NCI-H146 treated with DMSO at 0.1 percent for 48 hours (cell line): ENCODE results near the gene UBE2M.
"Not testable (repeated sequence)": the region's sequence is repeated elsewhere in the genome, so short reads cannot be mapped to it uniquely, and the experiment has no call there.

Experiments used
- DNase-seq: peaks from one replicate; lab custom pipeline; 2025; ENCODE audit not compliant: unreplicated experiment; lab: John Stamatoyannopoulos, UW

The UBE2M gene

DNA sequence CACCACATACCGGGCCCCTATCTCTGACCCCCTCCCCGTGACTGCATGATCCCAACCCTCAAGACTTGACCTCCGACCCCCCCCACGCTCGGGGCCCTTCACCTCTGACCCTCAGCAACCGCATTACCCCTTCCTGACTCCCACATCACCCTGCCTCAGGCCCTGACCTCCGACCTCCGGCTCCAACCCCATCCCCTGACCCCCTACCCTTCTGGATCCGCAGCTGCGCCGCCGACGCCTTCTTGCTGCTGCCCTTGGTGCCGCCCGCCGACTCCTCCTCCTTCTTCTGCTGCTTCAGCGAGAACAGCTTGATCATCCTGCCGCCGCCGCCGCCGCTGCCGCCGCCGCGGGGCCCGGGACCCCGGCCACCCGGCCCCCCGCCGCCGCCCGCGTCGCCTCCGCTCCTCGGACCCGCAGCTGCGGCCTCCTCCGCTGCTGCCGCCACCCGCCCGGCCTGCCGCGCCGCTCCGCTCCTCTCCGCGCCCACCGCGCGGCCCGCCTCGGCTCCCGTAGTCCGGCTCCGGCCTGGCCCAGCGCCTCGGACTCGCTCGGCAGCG lies at the start of gene UBE2M:
Gene UBE2M, minus strand, starts transcription at position 546 of the 557 bp plus-strand sequence. Its CDS starts 230 bp downstream, at position 316.
- DNase-seq, result no peak

DNA sequence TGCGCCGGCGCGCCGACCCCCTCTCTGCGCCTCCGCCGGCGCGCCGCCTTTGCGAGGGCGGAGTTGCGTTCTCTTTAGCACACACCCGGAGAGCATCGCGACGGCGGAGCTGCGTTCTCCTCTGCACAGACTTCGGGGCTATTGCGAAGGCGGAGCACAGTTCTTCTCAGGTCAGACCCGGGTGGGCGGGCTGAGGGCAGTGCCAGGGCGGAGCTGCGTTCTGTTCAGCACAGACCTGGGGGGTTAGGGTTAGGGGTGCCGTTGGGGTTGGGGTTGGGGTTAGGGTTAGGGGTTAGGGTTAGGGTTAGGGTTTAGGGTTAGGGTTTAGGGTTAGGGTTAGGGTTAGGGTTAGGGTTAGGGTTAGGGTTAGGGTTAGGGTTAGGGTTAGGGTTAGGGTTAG lies 48.8 kb upstream of the UBE2M start:
- DNase-seq, result not testable (repeated sequence)

DNA sequence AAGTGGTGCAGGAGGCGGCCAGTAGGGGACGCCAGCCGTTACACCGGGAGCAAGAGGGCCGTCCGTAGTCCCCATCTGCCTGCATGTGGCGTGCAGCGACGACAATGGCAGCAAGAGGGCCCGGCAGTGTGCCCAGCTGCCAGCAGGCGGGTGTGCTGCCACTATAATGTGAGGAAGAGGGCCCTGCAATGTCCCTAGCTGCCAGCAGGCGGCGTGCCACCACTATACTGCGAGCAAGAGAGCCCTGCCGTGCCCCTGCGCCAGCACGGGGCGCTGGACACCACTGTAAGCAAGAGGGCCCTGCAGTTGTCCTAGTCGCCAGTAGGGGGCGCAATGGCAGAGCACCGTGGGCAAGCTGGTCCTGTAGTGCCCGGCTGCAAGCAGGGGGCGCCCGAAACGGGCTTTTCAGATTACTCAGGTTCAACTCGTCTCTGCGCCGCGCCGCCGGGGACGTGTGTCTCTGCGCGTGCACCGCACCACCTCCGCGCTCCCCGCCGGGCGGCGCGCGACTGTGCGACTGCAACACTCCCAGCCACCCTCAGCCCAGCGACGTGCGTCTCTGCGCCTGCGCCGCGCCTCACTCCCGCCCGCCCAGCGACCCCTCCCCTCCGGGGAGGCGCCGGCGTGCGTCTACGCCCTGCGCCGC lies 48.0 kb upstream of the UBE2M start:
- not testable (repeated sequence) for DNase-seq

DNA sequence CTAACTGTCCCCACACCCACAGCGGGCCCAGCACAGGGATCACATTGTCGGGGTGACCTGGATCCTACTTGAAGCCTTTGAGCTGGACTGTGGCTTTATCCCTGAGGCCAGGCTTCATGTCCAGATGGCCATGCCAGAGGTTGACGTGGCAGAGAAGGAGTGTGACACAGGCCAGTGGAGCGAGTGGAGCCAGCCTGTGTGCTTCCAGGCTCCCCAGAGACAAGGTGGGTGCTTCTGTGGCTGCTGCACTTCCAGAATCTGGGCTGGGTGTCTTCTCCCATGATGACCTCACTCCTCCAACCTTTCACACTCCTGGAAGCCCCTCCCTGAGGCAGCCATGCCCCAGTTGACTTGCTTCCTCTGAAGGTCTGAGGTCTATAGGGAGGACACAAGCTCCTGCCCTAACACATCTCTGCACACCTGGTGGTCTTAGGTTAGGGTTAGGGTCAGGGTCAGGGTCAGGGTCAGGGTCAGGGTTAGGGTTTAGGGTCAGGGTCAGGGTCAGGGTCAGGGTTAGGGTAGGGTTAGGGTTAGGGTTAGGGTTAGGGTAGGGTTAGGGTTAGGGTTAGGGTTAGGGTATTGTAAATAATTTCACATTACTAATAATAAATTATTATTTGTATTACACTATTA lies 27.8 kb upstream of the UBE2M start:
- DNase-seq, result no peak

DNA sequence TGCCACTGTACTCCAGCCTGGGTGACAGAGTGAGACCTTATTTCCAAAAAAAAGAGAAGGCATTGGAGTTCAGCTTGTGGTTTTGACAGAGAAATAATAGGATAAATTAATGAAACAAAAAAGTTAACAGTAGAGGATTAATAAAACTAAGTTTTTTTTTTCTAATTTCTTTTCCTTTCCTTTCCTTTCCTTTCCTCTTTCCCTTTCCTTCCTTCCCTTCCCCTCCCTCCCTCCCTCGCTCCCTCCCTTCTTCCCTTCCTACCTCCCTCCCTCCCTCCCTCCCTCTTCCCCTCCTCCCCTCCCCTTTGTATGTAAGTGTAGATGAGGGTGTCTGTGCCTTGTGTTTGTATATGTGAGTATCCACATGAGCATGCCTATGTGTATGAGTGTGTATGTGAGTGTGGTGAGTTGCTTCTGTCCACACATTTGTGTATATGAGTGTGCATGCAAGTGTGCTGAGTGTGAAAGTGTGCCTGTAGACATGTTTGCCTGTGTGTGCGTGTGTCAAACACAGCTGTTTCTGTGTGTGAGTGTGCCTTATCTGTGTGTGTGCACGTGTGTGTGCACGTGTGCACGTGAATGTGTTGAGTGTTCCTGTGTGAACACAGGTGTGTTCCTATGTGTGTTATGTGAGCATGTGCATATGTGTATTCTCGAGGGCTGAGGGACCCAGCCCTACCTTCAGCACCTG lies 27.2 kb upstream of the UBE2M start:
- no peak for DNase-seq

DNA sequence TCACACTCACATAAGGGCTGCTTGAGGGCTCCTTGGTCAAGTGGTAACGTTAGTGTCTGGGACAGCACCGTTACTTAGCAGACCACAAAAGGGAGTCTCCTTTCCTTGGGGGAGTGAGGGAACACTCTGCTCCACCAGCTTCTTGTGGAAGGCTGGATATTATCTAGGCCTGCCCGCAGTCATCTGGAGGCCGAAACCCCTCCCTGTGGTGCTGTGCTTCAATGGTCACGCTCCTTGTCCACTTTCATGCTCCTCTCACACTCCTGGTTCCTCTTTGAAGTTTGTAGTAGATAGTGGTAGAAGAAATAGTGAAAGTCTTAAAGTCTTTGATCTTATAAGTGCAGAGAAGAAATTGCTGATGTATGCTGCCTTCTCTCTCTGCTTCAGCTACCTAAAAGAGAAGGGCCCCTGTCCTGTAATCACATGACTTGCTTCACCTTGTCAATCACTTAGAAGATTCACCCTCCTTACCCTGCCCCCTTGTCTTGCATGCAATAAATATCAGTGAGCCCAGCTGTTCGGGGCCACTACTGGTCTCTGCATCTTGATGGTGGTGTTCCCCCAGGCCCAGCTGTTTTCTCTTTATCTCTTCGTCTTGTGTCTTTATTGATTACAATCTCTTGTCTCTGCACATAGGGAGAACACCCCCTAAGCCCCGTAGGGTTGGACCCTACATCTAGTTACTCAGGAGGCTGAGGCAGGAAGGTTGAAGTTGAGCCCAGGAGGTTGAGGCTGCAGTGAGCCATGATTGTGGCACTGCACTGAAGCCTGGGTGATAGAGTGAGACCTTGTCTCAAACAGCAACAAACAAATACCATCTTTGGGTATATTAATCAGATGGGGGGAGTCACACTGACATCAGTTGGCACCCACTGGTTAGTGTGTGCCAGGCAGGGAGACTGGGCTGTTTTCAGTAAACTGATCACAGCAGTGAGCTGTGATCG lies 26.4 kb upstream of the UBE2M start:
- DNase-seq, result no peak

DNA sequence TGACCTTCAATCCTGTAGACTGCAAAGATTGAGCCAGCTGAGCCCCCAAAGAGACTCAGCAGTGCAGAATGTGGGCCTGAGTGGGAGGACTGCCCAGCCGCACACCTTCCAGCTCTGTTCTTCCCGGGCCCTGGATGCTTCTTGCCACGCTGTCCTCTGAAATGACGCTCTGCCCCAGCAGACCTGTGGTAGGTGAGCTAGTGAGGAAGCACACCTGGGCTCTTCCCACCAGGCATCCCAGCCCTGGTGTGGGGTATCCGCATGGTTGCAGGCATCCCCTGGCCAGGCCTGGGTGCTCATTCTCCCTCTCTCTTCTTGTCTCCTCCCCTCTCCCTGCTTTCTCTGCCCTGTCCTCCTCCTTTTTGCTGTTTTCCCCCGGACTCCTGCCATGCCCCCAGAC lies 24.6 kb upstream of the UBE2M start:
- no peak for DNase-seq

DNA sequence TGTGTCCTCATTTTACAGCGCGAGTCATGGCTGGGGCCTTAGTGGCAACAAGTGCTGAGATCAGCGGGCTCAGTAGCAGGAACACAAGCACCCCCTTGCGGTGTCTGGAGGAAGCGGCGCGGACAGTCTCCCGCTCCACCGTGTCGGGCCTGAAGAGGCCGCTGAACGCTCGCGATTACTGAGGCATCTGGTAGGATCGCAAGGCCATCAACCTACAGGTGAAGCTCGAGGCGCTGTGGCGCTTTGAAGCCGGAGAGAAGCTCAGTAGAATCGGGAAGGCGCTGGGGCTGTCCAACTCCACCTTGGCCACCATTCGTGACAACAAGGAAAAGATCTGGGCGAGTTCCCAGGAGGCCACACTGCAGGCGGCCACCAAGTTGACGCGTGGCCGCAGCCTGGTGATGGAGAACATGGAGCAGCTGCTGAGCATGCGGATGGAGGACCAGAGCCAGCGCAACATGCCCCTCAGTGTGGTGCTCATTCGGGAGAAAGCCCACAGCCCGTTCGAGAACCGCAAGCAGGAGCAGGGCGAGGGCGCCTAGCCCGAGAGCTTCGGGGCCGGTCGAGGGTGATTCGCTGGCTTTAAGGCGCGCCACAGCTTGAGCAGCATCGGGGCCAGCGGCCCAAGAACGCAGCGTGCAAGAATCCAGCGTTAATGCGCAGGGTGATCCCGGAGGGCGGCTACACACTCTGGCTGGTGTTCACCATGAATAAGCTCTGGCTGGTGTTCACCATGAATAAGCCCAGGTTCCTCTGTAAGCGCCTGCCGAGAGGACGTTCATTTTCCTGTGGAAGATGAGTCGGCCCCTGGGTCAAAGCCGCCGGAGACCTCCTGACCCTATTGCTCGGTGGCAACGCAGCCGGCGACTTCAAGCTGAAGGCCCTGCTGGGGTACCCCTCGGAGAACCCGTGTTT lies 23.1 kb upstream of the UBE2M start:
- DNase-seq, result no peak

DNA sequence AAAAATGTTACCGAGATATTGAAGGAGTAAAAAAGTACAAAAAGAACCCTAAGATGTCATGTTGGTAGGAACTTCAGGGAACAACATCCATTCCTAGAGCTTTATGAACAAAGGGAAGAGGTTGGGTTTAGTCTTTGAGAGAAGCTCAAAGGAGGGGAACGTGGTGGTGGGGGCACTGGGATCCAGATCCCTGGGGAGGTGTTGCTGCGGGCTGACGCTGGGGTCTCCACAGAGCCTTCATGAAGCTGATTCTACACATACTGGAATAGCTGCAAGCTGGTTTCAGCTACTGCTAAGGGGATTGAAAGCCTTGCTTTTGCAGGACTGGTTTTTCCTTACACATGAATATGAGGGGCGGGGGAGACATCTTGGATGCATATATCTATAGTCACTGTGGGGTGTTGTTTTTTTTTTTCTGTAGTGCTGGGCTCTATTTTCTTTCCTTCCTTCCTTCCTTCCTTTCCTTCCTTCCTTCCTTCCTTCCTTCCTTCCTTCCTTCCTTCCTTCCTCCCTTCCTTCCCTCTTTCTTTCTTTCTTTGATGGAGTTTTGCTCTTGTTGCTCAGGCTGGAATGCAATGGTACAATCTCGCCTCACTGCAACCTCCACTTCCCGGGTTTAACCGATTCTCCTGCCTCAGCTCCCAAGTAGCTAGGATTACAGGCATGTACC lies 21.2 kb upstream of the UBE2M start:
- DNase-seq, result no peak

DNA sequence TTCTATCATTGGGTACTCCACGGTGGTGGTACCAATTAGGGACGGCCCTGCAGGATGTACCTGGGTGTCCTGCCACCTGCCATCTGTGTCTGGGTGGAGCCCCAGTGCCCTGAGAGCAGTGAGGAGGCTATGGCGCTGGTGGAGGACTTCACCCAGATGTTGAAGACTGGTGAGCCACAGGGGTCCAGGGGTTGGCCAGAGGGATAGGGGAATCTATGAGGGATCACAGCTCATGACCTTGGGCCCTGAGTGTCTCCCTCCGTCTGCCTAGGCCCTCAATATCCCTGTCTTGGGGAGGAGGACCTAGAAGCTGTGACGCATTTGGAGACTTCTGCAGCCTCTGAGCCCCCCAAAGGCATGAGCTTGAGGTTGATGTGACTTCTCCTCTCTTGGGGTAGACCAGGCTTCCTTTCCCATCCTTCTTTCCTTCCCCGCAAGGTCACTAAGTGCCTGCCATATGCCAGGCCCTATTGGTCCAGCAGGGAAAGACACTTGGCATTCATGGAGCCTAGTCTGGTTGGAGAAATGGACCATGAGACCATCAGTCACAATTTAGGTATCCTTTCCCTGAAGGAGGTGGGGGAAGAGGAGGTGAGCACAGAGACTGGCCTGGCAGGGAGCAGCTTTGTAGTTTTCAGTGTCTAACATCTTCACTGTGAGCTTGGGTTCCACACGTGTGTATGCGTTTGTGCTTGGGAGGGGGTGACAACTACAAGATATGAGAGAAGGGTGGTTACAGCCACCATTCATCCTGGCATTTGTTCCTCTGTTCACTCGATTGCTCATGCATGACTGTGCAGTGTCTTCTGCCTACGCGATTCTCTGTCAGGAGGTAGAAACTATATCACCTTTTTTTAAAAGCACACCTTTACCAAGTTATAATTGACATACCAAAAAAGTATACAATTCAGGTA lies 19.9 kb upstream of the UBE2M start:
- DNase-seq, result no peak

DNA sequence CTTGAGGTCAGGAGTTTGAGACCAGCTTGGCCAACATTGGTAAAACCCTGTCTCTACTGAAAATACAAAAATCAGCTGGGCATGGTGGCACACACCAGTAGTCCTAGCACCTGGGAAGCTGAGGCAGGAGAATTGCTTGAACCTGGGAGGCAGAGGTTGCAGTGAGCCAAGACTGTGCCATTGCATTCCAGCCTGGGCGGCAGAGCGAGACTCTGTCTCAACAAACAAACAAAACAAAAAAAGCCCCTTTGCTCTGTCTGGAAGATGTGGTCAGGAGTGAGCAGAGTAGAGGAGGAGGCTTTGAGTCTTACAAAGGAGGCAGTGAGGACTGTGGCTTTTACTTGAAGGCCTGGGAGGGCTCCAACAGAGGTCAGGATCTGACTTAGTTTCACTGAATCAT lies 19.2 kb upstream of the UBE2M start:
- not testable (repeated sequence) for DNase-seq

DNA sequence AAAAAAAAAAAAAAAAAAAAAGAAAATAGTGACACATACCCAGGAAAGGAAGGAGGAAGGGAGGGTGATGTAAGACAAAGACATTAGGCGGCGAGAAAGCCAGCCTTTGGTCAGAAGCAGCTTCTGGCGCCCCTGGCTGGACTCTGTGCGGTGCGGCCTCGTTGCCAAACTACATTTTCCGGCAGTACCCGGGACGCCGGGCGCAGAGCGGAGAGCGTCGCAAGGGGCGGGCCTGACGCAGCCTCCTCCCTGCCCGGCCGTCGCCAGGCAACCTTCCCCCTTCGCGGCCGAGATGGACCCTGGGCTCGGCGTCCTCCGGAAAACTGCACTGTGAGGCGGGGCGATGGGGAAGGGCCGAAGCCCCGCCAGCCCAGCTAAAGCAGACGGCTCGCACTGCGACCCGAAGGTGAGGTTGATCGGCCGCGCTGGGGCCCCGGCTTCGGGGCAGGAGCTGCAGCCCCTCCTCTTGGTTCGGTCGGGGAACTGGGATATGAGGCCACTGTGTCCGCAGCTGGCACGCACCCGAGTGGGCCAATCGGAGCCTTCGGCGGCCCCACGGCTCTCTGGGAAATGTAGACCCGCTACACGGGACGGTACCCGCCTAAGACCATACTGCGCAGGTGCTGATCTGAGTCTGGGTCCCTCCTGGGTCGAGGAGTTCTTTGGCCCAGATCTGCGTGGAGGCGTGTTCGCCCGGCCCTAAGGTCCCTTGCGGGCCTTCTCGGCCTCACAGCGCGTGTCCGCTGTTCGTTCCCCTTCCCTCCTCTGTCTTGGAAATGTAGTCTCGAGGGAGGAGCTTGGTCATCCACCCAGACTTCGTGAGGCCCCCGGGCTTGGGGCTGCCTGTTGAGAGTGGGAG lies 17.0 kb upstream of the UBE2M start:
- DNase-seq, result no peak

DNA sequence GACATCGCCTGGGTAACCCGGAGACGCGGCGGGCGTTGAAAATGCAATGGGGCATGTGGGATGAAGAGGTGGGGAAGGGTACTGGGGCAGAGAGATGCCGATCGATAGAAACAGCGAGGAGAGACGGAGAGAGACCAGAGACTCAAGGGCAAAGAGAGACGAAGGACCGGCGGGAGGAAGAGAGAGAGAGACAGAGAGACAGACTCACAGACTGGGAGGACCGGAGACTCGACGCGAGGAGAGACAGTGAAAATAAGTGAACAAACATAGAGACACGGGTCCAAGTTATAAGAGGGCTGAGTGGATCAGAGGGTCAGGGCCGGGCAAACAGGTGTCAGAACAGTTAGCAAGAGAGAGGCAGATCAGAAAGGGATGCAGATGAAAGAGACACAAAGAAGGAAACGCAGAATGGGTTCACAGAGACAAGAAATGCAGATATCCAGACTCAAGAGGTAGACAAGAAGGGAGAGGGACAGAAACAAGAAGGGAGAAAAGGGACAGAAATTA lies 15.3 kb upstream of the UBE2M start:
- DNase-seq, result no peak

DNA sequence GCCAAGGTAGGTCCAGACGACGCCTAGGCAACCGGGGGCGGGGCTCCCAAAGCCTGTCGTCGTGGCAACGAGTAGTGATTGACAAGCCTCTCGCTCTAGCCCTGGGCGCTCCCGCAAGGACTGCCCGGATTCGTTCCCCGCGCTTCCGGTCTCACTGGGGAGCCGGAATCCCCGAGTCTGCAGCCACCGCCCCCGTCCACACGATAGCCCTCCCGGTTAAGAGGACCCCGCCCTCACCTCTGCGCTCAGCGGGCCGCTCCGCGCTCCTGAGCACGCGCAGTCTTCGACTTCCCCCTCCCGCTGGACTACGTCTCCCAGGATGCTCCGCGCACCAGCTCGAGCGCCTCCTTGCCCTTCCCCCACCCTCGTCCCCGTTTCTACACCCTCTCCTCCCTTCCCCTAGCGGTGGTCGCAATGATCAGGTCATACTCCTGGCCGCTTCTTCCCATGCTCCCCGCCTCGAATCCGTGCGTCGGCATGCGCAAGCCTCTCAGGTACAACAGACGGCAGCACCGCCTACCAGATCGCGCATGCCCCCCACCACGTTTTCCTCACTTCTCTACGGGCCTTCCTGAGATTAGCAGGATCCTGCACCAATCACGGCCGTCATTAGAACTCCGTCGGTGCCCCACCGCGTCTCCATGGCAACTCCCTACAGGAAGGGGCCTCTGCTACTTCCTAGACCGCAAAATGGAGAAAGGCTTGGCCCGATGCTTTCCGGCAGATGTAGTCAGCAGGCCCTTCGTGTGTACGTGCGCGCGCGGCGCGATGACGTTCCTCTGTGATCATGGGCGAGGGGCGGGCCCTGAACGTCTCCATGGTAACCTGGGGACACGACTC lies 14.6 kb upstream of the UBE2M start, which contains the start of gene MZF1:
Gene MZF1, minus strand, starts transcription at position 518 of the 840 bp plus-strand sequence. CDS start 1,946 bp downstream, outside the sequence.
- no peak for DNase-seq

DNA sequence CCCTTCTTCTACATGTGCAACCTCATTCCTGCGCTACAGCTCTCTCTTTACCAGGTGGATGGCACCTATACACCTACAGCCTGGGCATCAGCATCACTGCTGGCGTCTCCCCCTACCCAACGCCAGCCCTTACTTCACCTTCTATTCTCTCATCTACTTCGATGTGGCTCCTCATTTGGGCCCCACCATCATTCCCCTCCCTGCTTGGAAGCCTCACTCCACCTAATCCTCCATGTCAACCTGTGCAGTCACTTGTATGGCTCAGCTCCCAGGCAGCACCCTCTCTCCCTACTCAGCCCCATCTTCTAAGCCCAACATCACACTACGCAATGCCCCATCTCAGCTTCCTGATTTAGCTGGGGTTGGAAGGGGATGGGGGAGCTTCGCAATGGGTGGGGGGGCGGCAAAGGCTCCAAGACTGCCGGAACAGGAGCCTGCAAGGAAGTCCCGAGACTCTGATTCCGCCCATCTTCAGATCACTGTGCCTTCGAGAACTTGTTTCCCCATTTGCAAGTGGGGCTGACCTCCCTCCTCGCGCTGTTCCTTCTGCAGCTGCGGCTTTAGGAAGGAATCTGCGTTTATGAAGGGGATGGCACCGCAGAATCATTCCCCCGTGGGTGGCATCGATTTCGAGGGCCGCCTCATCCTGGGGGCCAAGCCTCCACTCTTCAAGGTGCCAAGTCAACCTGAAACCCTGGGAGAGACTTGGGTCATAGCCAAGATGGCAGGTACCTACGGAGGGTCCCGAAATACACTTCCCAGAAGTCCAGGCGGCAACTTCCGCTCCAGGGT lies 13.8 kb upstream of the UBE2M start:
- DNase-seq, result no peak
